ENCODE data around the gene ENC1. TPM values are rescaled to one million over a fixed set of nuclear protein-coding genes. Genes with fewer than 3 reads are reported as not detected.

ENC1 gene
- total RNA-seq, 1 experiment from 2014 or later = 30.0 TPM

GRCh38 chr5:74579215-74579614 is 61.3 kb downstream of the ENC1 start:
- Histone ChIP-seq H2AFZ (ENCODE audit: low read depth, low read length, poor library complexity, severe bottlenecking) (no peak overlapping the region), H3K4me1 (ENCODE audit: control insufficient read depth in 1 of 2, insufficient read depth in 2 of 2, low read length in 2 of 2) (peaks cover 18 to 21% of the 10 kb centered on the region in 2 experiments), H3K9me2 (ENCODE audit: insufficient read depth) (no peaks in the 10 kb centered on the region), H3K4me2 (ENCODE audit: low read length) (no peak overlapping the region), H3K79me2 (ENCODE audit: insufficient read depth, low read length) (no peaks in the 10 kb centered on the region), H3K36me3 (ENCODE audit: control insufficient read depth in 1 of 2, insufficient read depth in 2 of 2, low read length in 2 of 2) (no peaks in the 10 kb centered on the region), H3K27me3 (ENCODE audit: insufficient read depth, low read length) (no peaks in the 10 kb centered on the region), H4K20me1 (ENCODE audit: insufficient read depth) (no peaks in the 10 kb centered on the region), H3K4me3 (replicated peaks in 1 of 2; ENCODE audit: low read depth in 1 of 2, low read length in 2 of 2) (no peak overlapping the region), H3K27ac (ENCODE audit: low read depth, low read length) (no peak overlapping the region), H3K9ac (ENCODE audit: low read length) (no peak overlapping the region), H3K9me3 (ENCODE audit: control insufficient read depth in 1 of 2, insufficient read depth in 1 of 2, low read depth in 1 of 2, low read length in 2 of 2) (no peaks in the 10 kb centered on the region)
- intact Hi-C loops (cut with micrococcal nuclease) = no loop called here
- TF ChIP-seq MAX (IDR thresholded peaks at IDR 0.05) (no peak), EZH2 (IDR thresholded peaks at IDR 0.05) (no peak), ZNF274 (IDR thresholded peaks at IDR 0.05; ENCODE audit: low read depth, low read length) (no peak), JUND (IDR thresholded peaks at IDR 0.05) (no peak), RAD21 (IDR thresholded peaks at IDR 0.05; ENCODE audit: low read depth) (no peak), CTCF (IDR thresholded peaks at IDR 0.05 in 2 of 3, conservative IDR thresholded peaks at IDR 0.05 in 1 of 3; ENCODE audit: borderline replicate concordance in 1 of 3, insufficient read depth in 1 of 3, low read depth in 2 of 3, low read length in 2 of 3) (no peak), ELF1 (IDR thresholded peaks at IDR 0.05; ENCODE audit: borderline replicate concordance, low read depth) (no peak), ZFX (IDR thresholded peaks at IDR 0.05) (no peak), YY1 (IDR thresholded peaks at IDR 0.05; ENCODE audit: extremely low read depth, insufficient replicate concordance, low read depth, low read length) (no peak), SRF (IDR thresholded peaks at IDR 0.05; ENCODE audit: low read depth) (no peak), EGR1 (IDR thresholded peaks at IDR 0.05; ENCODE audit: low read depth) (no peak), EZH2phosphoT487 (IDR thresholded peaks at IDR 0.05; ENCODE audit: borderline replicate concordance) (no peak), POLR2A (IDR thresholded peaks at IDR 0.05; ENCODE audit: borderline replicate concordance, extremely low read depth, insufficient read depth, insufficient read length) (no peak), TCF7L2 (IDR thresholded peaks at IDR 0.05; ENCODE audit: borderline replicate concordance, extremely low read depth, insufficient read depth, insufficient read length) (no peak), SP1 (IDR thresholded peaks at IDR 0.05; ENCODE audit: low read depth) (no peak)
- TF ChIP-seq, protein P1, sequence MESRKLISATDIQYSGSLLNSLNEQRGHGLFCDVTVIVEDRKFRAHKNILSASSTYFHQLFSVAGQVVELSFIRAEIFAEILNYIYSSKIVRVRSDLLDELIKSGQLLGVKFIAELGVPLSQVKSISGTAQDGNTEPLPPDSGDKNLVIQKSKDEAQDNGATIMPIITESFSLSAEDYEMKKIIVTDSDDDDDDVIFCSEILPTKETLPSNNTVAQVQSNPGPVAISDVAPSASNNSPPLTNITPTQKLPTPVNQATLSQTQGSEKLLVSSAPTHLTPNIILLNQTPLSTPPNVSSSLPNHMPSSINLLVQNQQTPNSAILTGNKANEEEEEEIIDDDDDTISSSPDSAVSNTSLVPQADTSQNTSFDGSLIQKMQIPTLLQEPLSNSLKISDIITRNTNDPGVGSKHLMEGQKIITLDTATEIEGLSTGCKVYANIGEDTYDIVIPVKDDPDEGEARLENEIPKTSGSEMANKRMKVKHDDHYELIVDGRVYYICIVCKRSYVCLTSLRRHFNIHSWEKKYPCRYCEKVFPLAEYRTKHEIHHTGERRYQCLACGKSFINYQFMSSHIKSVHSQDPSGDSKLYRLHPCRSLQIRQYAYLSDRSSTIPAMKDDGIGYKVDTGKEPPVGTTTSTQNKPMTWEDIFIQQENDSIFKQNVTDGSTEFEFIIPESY (IDR thresholded peaks at IDR 0.05; ENCODE audit: extremely low read depth, insufficient replicate concordance, low read length) = no peak
- TF ChIP-seq, protein P2, sequence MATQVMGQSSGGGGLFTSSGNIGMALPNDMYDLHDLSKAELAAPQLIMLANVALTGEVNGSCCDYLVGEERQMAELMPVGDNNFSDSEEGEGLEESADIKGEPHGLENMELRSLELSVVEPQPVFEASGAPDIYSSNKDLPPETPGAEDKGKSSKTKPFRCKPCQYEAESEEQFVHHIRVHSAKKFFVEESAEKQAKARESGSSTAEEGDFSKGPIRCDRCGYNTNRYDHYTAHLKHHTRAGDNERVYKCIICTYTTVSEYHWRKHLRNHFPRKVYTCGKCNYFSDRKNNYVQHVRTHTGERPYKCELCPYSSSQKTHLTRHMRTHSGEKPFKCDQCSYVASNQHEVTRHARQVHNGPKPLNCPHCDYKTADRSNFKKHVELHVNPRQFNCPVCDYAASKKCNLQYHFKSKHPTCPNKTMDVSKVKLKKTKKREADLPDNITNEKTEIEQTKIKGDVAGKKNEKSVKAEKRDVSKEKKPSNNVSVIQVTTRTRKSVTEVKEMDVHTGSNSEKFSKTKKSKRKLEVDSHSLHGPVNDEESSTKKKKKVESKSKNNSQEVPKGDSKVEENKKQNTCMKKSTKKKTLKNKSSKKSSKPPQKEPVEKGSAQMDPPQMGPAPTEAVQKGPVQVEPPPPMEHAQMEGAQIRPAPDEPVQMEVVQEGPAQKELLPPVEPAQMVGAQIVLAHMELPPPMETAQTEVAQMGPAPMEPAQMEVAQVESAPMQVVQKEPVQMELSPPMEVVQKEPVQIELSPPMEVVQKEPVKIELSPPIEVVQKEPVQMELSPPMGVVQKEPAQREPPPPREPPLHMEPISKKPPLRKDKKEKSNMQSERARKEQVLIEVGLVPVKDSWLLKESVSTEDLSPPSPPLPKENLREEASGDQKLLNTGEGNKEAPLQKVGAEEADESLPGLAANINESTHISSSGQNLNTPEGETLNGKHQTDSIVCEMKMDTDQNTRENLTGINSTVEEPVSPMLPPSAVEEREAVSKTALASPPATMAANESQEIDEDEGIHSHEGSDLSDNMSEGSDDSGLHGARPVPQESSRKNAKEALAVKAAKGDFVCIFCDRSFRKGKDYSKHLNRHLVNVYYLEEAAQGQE (IDR thresholded peaks at IDR 0.05; ENCODE audit: low read depth) = no peak
- TF ChIP-seq, protein P3, sequence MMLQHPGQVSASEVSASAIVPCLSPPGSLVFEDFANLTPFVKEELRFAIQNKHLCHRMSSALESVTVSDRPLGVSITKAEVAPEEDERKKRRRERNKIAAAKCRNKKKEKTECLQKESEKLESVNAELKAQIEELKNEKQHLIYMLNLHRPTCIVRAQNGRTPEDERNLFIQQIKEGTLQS (IDR thresholded peaks at IDR 0.05) = no peak
- RAD21 ChIA-PET (ENCODE audit: low non-redundant PET in 1 of 2, low total read pairs in 2 of 2, uncharacterized antibody in 2 of 2, unreplicated experiment in 2 of 2) = no interaction called here
- no TSS peak for BruUV-seq (replicated peaks)
- POLR2A ChIA-PET = no interaction called here
- DNase-seq (ENCODE audit: low read depth, low spot score) (no peak), ATAC-seq (no peak)
- CTCF ChIA-PET = no interaction called here

Data from HCT116 (cell line).